GM11168 (cell line): ENCODE results near the gene EXOC3L4.

Source experiments
- in situ Hi-C: fragments of 300-500 bp; cut with MboI; formaldehyde crosslinking; loops from one replicate; pipeline ENCODE4 v1.12.0; 2022; ENCODE audit warnings: low sequenced_read_pairs; ENCODE audit not compliant: unreplicated experiment

The EXOC3L4 gene

GRCh38 chr14:103129301-103130016 is 34.9 kb downstream of the EXOC3L4 start:
- in situ Hi-C loops, result no loop called here

- in situ Hi-C loops, result no loop called here
These were observed 35.7 kb downstream of the EXOC3L4 start for GRCh38 chr14:103130017-103130764.

GRCh38 chr14:103130965-103131364 is 36.4 kb downstream of the EXOC3L4 start:
- in situ Hi-C loops, result no loop called here

GRCh38 chr14:103131580-103131979 is 37.1 kb downstream of the EXOC3L4 start:
- in situ Hi-C loops, result no loop called here

GRCh38 chr14:103132381-103133209 is 38.1 kb downstream of the EXOC3L4 start:
- in situ Hi-C loops, result no loop called here

- in situ Hi-C loops, result no loop called here
These were observed 39.0 kb downstream of the EXOC3L4 start for GRCh38 chr14:103133210-103134140.

- in situ Hi-C loops, result no loop called here
These were observed 39.9 kb downstream of the EXOC3L4 start for GRCh38 chr14:103134405-103134804.

- in situ Hi-C loops, result no loop called here
These were observed 40.4 kb downstream of the EXOC3L4 start for GRCh38 chr14:103134919-103135318.

- in situ Hi-C loops, result no loop called here
These were observed 41.1 kb downstream of the EXOC3L4 start for GRCh38 chr14:103135333-103136260.

GRCh38 chr14:103136388-103137271 is 42.1 kb downstream of the EXOC3L4 start:
- in situ Hi-C loops, result no loop called here

GRCh38 chr14:103137689-103138300 is 43.3 kb downstream of the EXOC3L4 start:
- in situ Hi-C loops, result no loop called here

- in situ Hi-C loops, result no loop called here
These were observed 44.0 kb downstream of the EXOC3L4 start for GRCh38 chr14:103138301-103139131.

GRCh38 chr14:103139132-103140025 is 44.9 kb downstream of the EXOC3L4 start:
- in situ Hi-C loops, result loop anchor here (5.0 kb wide), 1 partner anchor 43 kb away; no protein-coding TSS in a partner anchor

GRCh38 chr14:103140316-103141109 is 46.0 kb downstream of the EXOC3L4 start:
- in situ Hi-C loops, result loop anchor here (5.0 kb wide), 1 partner anchor 42 kb away; no protein-coding TSS in a partner anchor
